Uterus (tissue), 2 donors: ENCODE measurements around the gene CASP10.

Experiments used
- POLR2A ChIP-seq, 2 donors: fragments of 450-650 bp; IDR thresholded peaks; one replicate each; pipeline ENCODE4 v1.6.1; 2016; ENCODE audit warnings: antibody characterized with exemption in 2 of 2, mild to moderate bottlenecking in 1 of 2, moderate library complexity in 1 of 2
- TF ChIP-seq, protein P1 (sequence below), 4 experiments: fragments of 200-600 bp in 2 of 4; fragments of 450-650 bp in 2 of 4; sonication (generic) in 2 of 4; IDR thresholded peaks; one replicate each; pipeline ENCODE4 v1.5.1; 2016 to 2019; ENCODE audit warnings: antibody characterized with exemption in 4 of 4, mild to moderate bottlenecking in 2 of 4, moderate library complexity in 1 of 4

DNA sequence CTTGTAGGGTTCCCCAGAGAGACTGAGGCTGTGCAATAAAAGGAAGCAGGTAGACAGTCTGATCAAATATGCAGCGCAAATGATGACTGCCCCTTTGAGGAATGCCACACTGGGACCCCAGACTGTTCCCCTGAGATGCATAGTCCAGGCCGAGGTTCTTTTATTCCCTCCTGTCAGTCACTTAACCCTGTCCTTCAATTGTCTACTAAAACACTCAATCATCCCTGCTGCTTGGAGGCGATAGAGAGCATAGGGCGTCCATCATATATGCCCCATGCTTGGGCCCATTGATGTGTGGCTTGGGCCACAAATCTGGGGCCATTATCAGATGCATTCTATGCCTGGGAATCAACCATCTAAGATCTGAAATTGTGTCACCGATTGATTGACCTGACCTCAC lies 61.9 kb downstream of the CASP10 start:
- TF ChIP-seq, protein P1, sequence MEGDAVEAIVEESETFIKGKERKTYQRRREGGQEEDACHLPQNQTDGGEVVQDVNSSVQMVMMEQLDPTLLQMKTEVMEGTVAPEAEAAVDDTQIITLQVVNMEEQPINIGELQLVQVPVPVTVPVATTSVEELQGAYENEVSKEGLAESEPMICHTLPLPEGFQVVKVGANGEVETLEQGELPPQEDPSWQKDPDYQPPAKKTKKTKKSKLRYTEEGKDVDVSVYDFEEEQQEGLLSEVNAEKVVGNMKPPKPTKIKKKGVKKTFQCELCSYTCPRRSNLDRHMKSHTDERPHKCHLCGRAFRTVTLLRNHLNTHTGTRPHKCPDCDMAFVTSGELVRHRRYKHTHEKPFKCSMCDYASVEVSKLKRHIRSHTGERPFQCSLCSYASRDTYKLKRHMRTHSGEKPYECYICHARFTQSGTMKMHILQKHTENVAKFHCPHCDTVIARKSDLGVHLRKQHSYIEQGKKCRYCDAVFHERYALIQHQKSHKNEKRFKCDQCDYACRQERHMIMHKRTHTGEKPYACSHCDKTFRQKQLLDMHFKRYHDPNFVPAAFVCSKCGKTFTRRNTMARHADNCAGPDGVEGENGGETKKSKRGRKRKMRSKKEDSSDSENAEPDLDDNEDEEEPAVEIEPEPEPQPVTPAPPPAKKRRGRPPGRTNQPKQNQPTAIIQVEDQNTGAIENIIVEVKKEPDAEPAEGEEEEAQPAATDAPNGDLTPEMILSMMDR (IDR thresholded peaks at IDR 0.05) = no peak
- no peak for TF ChIP-seq POLR2A (IDR thresholded peaks at IDR 0.05)
